ENCODE measurements around the gene TICAM2. TPM values are rescaled to one million over a fixed set of nuclear protein-coding genes. Genes with fewer than 3 reads are reported as not detected.
A peak's percentile ranks its signal among the peaks of the same experiment; 100 is the strongest.

The TICAM2 gene
- total RNA-seq, 1 experiment from 2014 or later, result 3.9 TPM

GRCh38 chr5:115636008-115636407 is 33.7 kb upstream of the TICAM2 start:
- Histone ChIP-seq H3K9me2 (replicated peaks; ENCODE audit: low read length) (no peaks in the 10 kb centered on the region), H3K4me3 (ENCODE audit: low read length) (no peak overlapping the region), H3K36me3 (ENCODE audit: low read depth, low read length) (no peaks in the 10 kb centered on the region), H3K27me3 (ENCODE audit: low read length) (no peaks in the 10 kb centered on the region), H3K4me1 (ENCODE audit: insufficient read depth, low read length) (no peaks in the 10 kb centered on the region), H2AFZ (ENCODE audit: low read length) (no peak overlapping the region), H3K27ac (ENCODE audit: low read length) (no peak overlapping the region), H3K9ac (ENCODE audit: low read length) (no peak overlapping the region), H3F3A (ENCODE audit: low read length, unreplicated experiment) (no peaks in the 10 kb centered on the region), H3K79me2 (ENCODE audit: low read length) (no peaks in the 10 kb centered on the region), H4K20me1 (ENCODE audit: low read length) (no peaks in the 10 kb centered on the region), H3K4me2 (ENCODE audit: low read length) (no peak overlapping the region), H3K9me3 (ENCODE audit: low read length) (no peaks in the 10 kb centered on the region)
- no peak for ATAC-seq
- TF ChIP-seq CTCF (conservative IDR thresholded peaks at IDR 0.05; ENCODE audit: low read depth, low read length), result no peak
- no peak for TF ChIP-seq EZH2phosphoT487 (IDR thresholded peaks at IDR 0.05; ENCODE audit: borderline replicate concordance, low read length)
- TF ChIP-seq EZH2 (IDR thresholded peaks at IDR 0.05; ENCODE audit: low read length, unreplicated experiment), result no peak
- no peak for DNase-seq
- POLR2A ChIA-PET (ENCODE audit: unreplicated experiment), result no interaction called here
- CTCF ChIA-PET, result interaction anchor here (0.7 kb wide), 1 partner anchor 396 kb away, joined by 3 read pairs; no protein-coding TSS in a partner anchor
- BruUV-seq (replicated peaks), result no TSS peak
- intact Hi-C loops (cut with micrococcal nuclease), result no loop called here

GRCh38 chr5:115634343-115635132 is 32.3 kb upstream of the TICAM2 start:
- no peaks in the 10 kb centered on the region for H3K27me3 ChIP-seq (ENCODE audit: low read length)
- H3K27ac ChIP-seq (ENCODE audit: low read length), result no peak overlapping the region
- ATAC-seq (peak; percentile 96), DNase-seq (peak; percentile 85)
- no peaks in the 10 kb centered on the region for H3K79me2 ChIP-seq (ENCODE audit: low read length)
- H3K4me2 ChIP-seq (ENCODE audit: low read length), result peak overlapping the region; percentile 73
- 0 out of 2 replicates have a peak overlapping the region, but pooled peaks have one; percentile 4 for H3K9ac ChIP-seq (ENCODE audit: low read length)
- no peaks in the 10 kb centered on the region for H3K9me2 ChIP-seq (replicated peaks; ENCODE audit: low read length)
- TF ChIP-seq CTCF (conservative IDR thresholded peaks at IDR 0.05; ENCODE audit: low read depth, low read length) (peak; percentile 80), EZH2 (IDR thresholded peaks at IDR 0.05; ENCODE audit: low read length, unreplicated experiment) (no peak)
- H4K20me1 ChIP-seq (ENCODE audit: low read length), result no peaks in the 10 kb centered on the region
- intact Hi-C loops (cut with micrococcal nuclease), result loop anchor here (1.0 to 2.0 kb wide), 4 partner anchors 197 to 434 kb away; no protein-coding TSS in a partner anchor
- POLR2A ChIA-PET (ENCODE audit: unreplicated experiment), result no interaction called here
- no peaks in the 10 kb centered on the region for H3F3A ChIP-seq (ENCODE audit: low read length, unreplicated experiment)
- CTCF ChIA-PET, result interaction anchor here (0.6 to 1.1 kb wide), 3 partner anchors 24 to 435 kb away, joined by 3 to 4 read pairs (median 4); no protein-coding TSS in a partner anchor
- H2AFZ ChIP-seq (ENCODE audit: low read length), result peak overlapping the region; percentile 71
- H3K4me3 ChIP-seq (ENCODE audit: low read length), result peak overlapping the region; percentile 39
- H3K36me3 ChIP-seq (ENCODE audit: low read depth, low read length), result no peaks in the 10 kb centered on the region
- no TSS peak for BruUV-seq (replicated peaks)
- H3K9me3 ChIP-seq (ENCODE audit: low read length), result no peaks in the 10 kb centered on the region
- H3K4me1 ChIP-seq (ENCODE audit: insufficient read depth, low read length), result no peaks in the 10 kb centered on the region

- BruUV-seq (replicated peaks), result no TSS peak
- Histone ChIP-seq H3K9ac (ENCODE audit: low read length) (no peak overlapping the region), H3K27me3 (ENCODE audit: low read length) (no peaks in the 10 kb centered on the region), H3K79me2 (ENCODE audit: low read length) (peaks cover 9% of the 10 kb centered on the region), H3K9me2 (replicated peaks; ENCODE audit: low read length) (no peaks in the 10 kb centered on the region), H3F3A (ENCODE audit: low read length, unreplicated experiment) (no peaks in the 10 kb centered on the region), H3K4me1 (ENCODE audit: insufficient read depth, low read length) (no peaks in the 10 kb centered on the region; the same call in 1 of the 2 replicates), H3K4me3 (ENCODE audit: low read length) (no peak overlapping the region), H3K9me3 (ENCODE audit: low read length) (no peaks in the 10 kb centered on the region), H4K20me1 (ENCODE audit: low read length) (peaks cover 2% of the 10 kb centered on the region; the same call in 1 of the 2 replicates), H3K4me2 (ENCODE audit: low read length) (no peak overlapping the region), H3K27ac (ENCODE audit: low read length) (no peak overlapping the region), H3K36me3 (ENCODE audit: low read depth, low read length) (no peaks in the 10 kb centered on the region), H2AFZ (ENCODE audit: low read length) (no peak overlapping the region)
- ATAC-seq, result no peak
- intact Hi-C loops (cut with micrococcal nuclease), result no loop called here
- TF ChIP-seq EZH2phosphoT487 (IDR thresholded peaks at IDR 0.05; ENCODE audit: borderline replicate concordance, low read length), result no peak
- TF ChIP-seq CTCF (conservative IDR thresholded peaks at IDR 0.05; ENCODE audit: low read depth, low read length), result no peak
- TF ChIP-seq EZH2 (IDR thresholded peaks at IDR 0.05; ENCODE audit: low read length, unreplicated experiment), result no peak
- DNase-seq, result no peak
- ChIA-PET POLR2A (ENCODE audit: unreplicated experiment) (no interaction called here), CTCF (no interaction called here)
These were observed 27.6 kb upstream of the TICAM2 start for GRCh38 chr5:115629903-115630302.

All from PC-3 (cell line).